ENCODE results near the gene PDIA6.
"Not testable (repeated sequence)": the region's sequence is repeated elsewhere in the genome, so short reads cannot be mapped to it uniquely, and the experiment has no call there.

Gene PDIA6

DNA sequence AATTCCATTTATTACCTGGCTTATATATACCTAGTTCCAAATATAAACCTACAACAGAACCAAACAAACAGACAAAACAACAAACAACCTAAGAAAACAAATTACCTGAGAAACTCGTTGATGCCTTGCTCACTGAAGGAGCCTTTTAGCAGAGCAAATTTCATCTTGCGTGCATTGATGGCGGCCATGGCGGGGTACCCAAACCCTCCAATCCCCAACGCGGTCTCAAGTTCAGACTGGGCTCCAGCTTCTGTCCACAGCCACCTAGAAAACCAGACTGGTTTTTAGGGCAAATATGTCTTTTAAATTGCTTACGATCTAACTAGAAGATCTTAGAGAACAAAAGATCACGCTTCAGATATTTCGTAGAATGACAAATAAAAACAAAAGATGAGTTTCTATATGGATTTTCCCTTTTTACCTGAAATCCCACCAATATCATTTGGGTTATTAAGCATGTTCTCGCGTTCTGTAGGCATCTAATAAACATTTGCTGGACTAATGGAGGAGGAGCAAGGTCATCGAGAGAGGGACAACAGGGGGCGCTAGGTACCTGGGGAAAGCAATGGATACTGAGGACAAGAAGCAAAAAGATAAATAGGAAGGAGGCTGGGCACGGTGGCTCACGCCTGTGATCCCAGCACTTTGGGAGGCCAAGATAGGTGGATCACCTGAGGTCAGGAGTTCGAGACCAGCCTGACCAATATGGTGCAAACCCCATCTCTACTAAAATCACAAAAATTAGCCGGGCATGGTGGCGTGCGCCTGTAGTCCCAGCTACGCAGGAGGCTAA lies 25.2 kb downstream of the PDIA6 start:
- H3K27me3 ChIP-seq (ENCODE audit: low read depth, low read length): no peaks in the 10 kb centered on the region
- no peak overlapping the region for H3K4me3 ChIP-seq (ENCODE audit: low read depth in 1 of 2, low read length in 2 of 2)
- peaks cover 75 to 86% of the 10 kb centered on the region in 2 donors for H3K36me3 ChIP-seq (ENCODE audit: control insufficient read depth in 1 of 2, insufficient read depth in 2 of 2, low read length in 2 of 2)
- no peaks in the 10 kb centered on the region for H3K4me1 ChIP-seq (ENCODE audit: control insufficient read depth in 1 of 2, insufficient read depth in 2 of 2, low read length in 2 of 2)
- H3K9me3 ChIP-seq (ENCODE audit: control insufficient read depth in 1 of 2, low read length in 2 of 2): no peaks in the 10 kb centered on the region
- no peak overlapping the region for H3K27ac ChIP-seq (ENCODE audit: low read length)

DNA sequence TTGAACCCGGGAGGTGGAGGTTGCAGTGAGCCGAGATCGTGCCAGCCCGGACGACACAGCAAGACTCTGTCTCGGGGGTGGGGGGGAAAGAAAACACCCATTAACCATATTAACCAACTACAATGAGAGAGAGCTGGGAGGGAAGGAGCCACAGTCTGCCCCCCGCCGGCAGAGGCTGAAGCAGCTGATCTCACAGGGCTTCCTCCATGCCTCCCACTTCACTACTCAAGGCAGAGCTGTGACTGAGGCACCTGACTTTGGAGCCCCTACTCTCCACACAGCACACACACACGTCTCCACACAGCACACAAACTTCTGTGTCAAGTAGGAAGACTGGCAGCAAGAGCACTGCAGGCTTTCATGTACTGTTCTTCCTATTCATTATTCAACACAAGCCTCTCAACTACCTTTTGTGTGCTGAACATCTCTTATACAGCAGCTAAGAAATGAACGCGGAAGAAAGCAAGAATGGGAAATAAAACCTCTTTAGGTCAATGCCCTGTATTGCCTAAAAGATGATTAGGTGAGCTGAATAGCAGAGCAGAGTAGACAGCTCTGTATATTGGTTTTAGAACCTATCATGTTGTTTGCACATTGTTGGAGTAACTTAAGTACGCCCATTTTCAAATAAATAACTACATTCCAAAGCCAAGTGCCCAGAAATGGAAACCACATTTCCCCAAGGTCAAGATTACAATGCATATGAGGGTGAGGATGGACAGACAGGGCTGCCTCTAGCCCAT lies 26.2 kb downstream of the PDIA6 start:
- Histone ChIP-seq H3K4me3 (ENCODE audit: low read depth in 1 of 2, low read length in 2 of 2) (no peak overlapping the region), H3K27me3 (ENCODE audit: low read depth, low read length) (no peaks in the 10 kb centered on the region), H3K4me1 (ENCODE audit: control insufficient read depth in 1 of 2, insufficient read depth in 2 of 2, low read length in 2 of 2) (no peaks in the 10 kb centered on the region), H3K36me3 (ENCODE audit: control insufficient read depth in 1 of 2, insufficient read depth in 2 of 2, low read length in 2 of 2) (peaks cover 81 to 88% of the 10 kb centered on the region in 2 donors), H3K9me3 (ENCODE audit: control insufficient read depth in 1 of 2, low read length in 2 of 2) (no peaks in the 10 kb centered on the region), H3K27ac (ENCODE audit: low read length) (no peak overlapping the region)

DNA sequence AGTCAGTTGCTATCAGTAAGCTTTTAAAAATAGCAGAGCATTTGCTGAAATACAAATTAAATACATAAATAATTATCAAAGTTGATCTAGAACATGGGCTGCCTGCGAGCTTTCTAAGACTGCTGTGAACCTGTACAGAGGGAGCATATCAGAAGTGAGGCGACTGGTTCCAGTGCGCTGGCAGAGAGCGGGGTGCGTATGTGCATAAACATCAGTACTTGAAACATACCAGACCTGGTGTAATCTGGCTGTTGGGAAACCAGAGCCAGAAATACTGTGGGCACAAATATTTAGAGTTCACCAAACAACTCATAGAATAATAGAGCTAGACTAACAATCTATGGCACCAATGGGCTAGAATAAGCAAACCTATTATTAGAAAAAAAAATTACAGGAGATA lies 27.3 kb downstream of the PDIA6 start:
- Histone ChIP-seq H3K4me3 (ENCODE audit: low read depth in 1 of 2, low read length in 2 of 2) (no peak overlapping the region), H3K9me3 (ENCODE audit: control insufficient read depth in 1 of 2, low read length in 2 of 2) (no peaks in the 10 kb centered on the region), H3K36me3 (ENCODE audit: control insufficient read depth in 1 of 2, insufficient read depth in 2 of 2, low read length in 2 of 2) (peaks cover 75 to 88% of the 10 kb centered on the region in 2 donors), H3K4me1 (ENCODE audit: control insufficient read depth in 1 of 2, insufficient read depth in 2 of 2, low read length in 2 of 2) (no peaks in the 10 kb centered on the region), H3K27me3 (ENCODE audit: low read depth, low read length) (no peaks in the 10 kb centered on the region), H3K27ac (ENCODE audit: low read length) (no peak overlapping the region)

- Histone ChIP-seq H3K27ac (ENCODE audit: low read length) (no peak overlapping the region), H3K4me3 (ENCODE audit: low read depth in 1 of 2, low read length in 2 of 2) (no peak overlapping the region), H3K27me3 (ENCODE audit: low read depth, low read length) (no peaks in the 10 kb centered on the region), H3K4me1 (ENCODE audit: control insufficient read depth in 1 of 2, insufficient read depth in 2 of 2, low read length in 2 of 2) (no peaks in the 10 kb centered on the region), H3K9me3 (ENCODE audit: control insufficient read depth in 1 of 2, low read length in 2 of 2) (no peaks in the 10 kb centered on the region), H3K36me3 (ENCODE audit: control insufficient read depth in 1 of 2, insufficient read depth in 2 of 2, low read length in 2 of 2) (peaks cover 78 to 86% of the 10 kb centered on the region in 2 donors)
Observed at GRCh38 chr2:10784719-10785118, 27.9 kb downstream of the PDIA6 start.

DNA sequence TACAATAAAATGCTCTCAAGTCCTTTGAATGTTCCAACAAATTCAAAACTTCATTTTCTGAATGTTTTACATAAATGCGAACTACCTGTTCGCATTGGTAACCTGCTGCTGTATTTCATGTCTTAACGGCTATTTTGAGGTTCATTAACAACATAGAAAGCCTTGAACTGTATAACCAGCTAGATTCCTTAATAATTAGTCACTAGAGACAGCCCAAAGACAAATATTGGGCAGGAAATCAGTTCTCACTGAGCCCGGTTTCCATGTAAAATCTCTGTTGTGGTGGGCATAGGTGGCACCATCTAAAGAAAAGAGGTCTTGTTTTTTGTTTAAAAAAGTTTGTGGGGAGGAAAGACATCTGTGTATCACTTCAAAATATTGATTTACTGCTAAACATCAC lies 29.2 kb downstream of the PDIA6 start:
- peaks cover 68 to 80% of the 10 kb centered on the region in 2 donors for H3K36me3 ChIP-seq (ENCODE audit: control insufficient read depth in 1 of 2, insufficient read depth in 2 of 2, low read length in 2 of 2)
- H3K27me3 ChIP-seq (ENCODE audit: low read depth, low read length): no peaks in the 10 kb centered on the region
- H3K4me3 ChIP-seq (ENCODE audit: low read depth in 1 of 2, low read length in 2 of 2): no peak overlapping the region
- H3K9me3 ChIP-seq (ENCODE audit: control insufficient read depth in 1 of 2, low read length in 2 of 2): no peaks in the 10 kb centered on the region
- no peak overlapping the region for H3K27ac ChIP-seq (ENCODE audit: low read length)
- H3K4me1 ChIP-seq (ENCODE audit: control insufficient read depth in 1 of 2, insufficient read depth in 2 of 2, low read length in 2 of 2): no peaks in the 10 kb centered on the region

GRCh38 chr2:10781746-10782145 lies 30.8 kb downstream of the PDIA6 start:
- H3K36me3 ChIP-seq (ENCODE audit: control insufficient read depth in 1 of 2, insufficient read depth in 2 of 2, low read length in 2 of 2): peaks cover 54 to 80% of the 10 kb centered on the region in 2 donors
- no peaks in the 10 kb centered on the region for H3K4me1 ChIP-seq (ENCODE audit: control insufficient read depth in 1 of 2, insufficient read depth in 2 of 2, low read length in 2 of 2)
- no peaks in the 10 kb centered on the region for H3K9me3 ChIP-seq (ENCODE audit: control insufficient read depth in 1 of 2, low read length in 2 of 2)
- no peak overlapping the region for H3K4me3 ChIP-seq (ENCODE audit: low read depth in 1 of 2, low read length in 2 of 2)
- H3K27me3 ChIP-seq (ENCODE audit: low read depth, low read length): no peaks in the 10 kb centered on the region
- H3K27ac ChIP-seq (ENCODE audit: low read length): no peak overlapping the region

DNA sequence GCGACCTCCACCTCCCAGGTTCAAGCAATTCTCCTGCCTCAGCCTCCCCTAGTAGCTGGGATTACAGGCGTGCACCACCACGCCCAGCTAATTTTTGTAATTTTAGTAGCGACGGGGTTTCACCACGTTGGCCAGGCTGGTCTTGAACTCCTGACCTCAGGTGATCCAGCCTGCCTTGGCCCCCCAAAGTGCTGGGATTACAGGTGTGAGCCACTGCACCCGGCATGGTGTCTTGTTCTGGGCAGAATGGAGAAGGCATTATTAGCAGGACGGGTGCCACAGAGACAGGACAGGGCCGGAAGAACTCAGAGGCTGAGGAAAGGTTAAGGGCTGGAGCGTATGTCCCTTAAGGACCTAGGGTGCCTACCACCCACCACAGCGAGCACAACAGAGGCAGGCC lies 31.8 kb downstream of the PDIA6 start:
- H3K27me3 ChIP-seq (ENCODE audit: low read depth, low read length); H3K4me1 ChIP-seq (ENCODE audit: control insufficient read depth in 1 of 2, insufficient read depth in 2 of 2, low read length in 2 of 2); H3K9me3 ChIP-seq (ENCODE audit: control insufficient read depth in 1 of 2, low read length in 2 of 2); H3K4me3 ChIP-seq (ENCODE audit: low read depth in 1 of 2, low read length in 2 of 2); H3K27ac ChIP-seq (ENCODE audit: low read length): not testable (repeated sequence)
- peaks cover 48 to 72% of the 10 kb centered on the region in 2 donors for H3K36me3 ChIP-seq (ENCODE audit: control insufficient read depth in 1 of 2, insufficient read depth in 2 of 2, low read length in 2 of 2)

DNA sequence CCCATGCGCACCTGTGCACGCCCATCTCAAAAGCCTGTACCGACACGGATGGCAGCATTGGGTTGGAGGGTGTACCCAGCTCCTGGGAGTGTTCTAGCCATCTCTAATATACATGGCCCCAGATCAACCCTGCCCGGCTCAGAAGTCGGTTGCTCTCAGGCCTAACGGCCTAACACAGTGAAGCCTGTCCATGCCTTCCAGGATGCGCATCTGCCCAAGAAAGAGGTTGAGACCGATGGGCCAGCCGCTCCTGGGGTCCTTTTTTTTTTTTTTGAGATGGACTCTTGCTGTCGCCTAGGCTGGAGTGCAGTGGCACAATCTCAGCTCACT lies 32.1 kb downstream of the PDIA6 start:
- Histone ChIP-seq H3K36me3 (ENCODE audit: control insufficient read depth in 1 of 2, insufficient read depth in 2 of 2, low read length in 2 of 2) (peaks cover 46 to 69% of the 10 kb centered on the region in 2 donors), H3K27me3 (ENCODE audit: low read depth, low read length) (no peaks in the 10 kb centered on the region), H3K4me1 (ENCODE audit: control insufficient read depth in 1 of 2, insufficient read depth in 2 of 2, low read length in 2 of 2) (no peaks in the 10 kb centered on the region), H3K4me3 (ENCODE audit: low read depth in 1 of 2, low read length in 2 of 2) (no peak overlapping the region), H3K9me3 (ENCODE audit: control insufficient read depth in 1 of 2, low read length in 2 of 2) (no peaks in the 10 kb centered on the region), H3K27ac (ENCODE audit: low read length) (no peak overlapping the region)

DNA sequence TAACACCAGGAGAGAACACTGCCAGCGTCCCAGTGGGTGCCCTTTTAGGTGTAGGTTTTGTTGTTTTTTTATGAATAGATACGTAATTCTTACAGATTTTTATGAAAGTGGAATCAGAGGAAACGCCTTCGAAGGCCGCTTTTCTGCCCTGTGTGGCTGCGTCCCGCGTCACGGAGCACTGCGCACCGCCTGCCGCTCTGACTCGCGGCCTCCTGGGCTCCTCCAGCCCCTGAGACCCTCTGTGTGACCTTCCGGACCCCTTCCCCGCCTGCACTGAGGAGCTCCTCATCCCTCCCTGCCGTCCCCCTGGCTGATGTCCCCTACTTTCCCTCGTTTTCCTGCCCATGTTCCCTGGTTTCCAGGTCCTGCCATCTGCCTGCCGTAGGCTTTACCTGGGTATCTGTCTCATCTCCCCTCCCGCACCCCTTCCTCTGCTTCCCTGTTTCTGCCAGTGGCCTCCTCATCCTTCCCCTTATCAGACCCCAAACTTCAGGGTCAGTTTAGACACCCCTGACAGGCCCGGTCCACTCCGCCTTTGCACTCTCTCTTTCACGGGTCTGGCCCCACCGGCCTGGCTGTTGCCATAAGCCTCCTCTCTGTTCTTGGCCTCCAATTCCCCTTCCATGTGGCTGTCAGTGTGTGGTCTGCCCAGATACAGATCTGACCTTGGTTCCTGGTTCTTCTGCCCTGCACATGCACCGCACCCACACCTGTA lies 32.7 kb downstream of the PDIA6 start:
- Histone ChIP-seq H3K4me3 (ENCODE audit: low read depth in 1 of 2, low read length in 2 of 2) (no peak overlapping the region), H3K4me1 (ENCODE audit: control insufficient read depth in 1 of 2, insufficient read depth in 2 of 2, low read length in 2 of 2) (no peaks in the 10 kb centered on the region), H3K36me3 (ENCODE audit: control insufficient read depth in 1 of 2, insufficient read depth in 2 of 2, low read length in 2 of 2) (peaks cover 42 to 66% of the 10 kb centered on the region in 2 donors), H3K9me3 (ENCODE audit: control insufficient read depth in 1 of 2, low read length in 2 of 2) (no peaks in the 10 kb centered on the region), H3K27me3 (ENCODE audit: low read depth, low read length) (no peaks in the 10 kb centered on the region), H3K27ac (ENCODE audit: low read length) (no peak overlapping the region)

DNA sequence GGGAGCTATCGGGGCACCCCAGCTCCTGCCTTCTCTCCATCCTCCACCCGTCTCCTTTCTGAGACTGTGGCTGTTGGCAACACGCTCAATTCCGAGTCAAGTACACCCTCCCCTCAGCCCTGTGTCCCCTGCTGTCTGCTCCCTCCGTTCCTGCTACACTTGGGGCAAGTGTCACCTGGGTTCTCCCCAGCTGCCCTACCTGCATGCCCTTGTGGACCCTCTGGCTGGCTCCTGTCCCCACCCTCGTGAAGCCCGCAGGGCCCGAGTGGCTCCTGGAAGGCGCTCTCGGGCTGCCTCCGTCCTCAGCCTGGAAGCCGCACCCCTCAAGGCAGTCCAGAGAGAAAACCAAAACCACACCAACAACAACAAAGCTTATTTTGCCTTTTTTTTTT lies 33.9 kb downstream of the PDIA6 start:
- no peak overlapping the region for H3K27ac ChIP-seq (ENCODE audit: low read length)
- H3K27me3 ChIP-seq (ENCODE audit: low read depth, low read length): no peaks in the 10 kb centered on the region
- H3K4me3 ChIP-seq (ENCODE audit: low read depth in 1 of 2, low read length in 2 of 2): no peak overlapping the region
- H3K36me3 ChIP-seq (ENCODE audit: control insufficient read depth in 1 of 2, insufficient read depth in 2 of 2, low read length in 2 of 2): peaks cover 29 to 54% of the 10 kb centered on the region in 2 donors
- H3K9me3 ChIP-seq (ENCODE audit: control insufficient read depth in 1 of 2, low read length in 2 of 2): no peaks in the 10 kb centered on the region
- no peaks in the 10 kb centered on the region for H3K4me1 ChIP-seq (ENCODE audit: control insufficient read depth in 1 of 2, insufficient read depth in 2 of 2, low read length in 2 of 2)

All from muscle layer of duodenum (tissue), 2 donors.